Body of pancreas (tissue), 4 donors: ENCODE data around the gene FXYD3. TPM values are rescaled to one million over a fixed set of nuclear protein-coding genes. Genes with fewer than 3 reads are reported as not detected.

Source experiments
- ATAC-seq: fragments of 150-250 bp; one replicate; pipeline ENCODE4 v1.9.1; 2016
- DNase-seq, 4 donors: peaks; one replicate each; pipeline ENCODE4 v3.0.0-alpha.2; 2019
- H3K27ac ChIP-seq, 4 donors: fragments of 200-600 bp; sonication (generic); 1 replicate in 3 of 4; 2 replicates in 1 of 4; pipeline versions ENCODE4 v1.5.1 to v1.6.1; 2016 to 2019; ENCODE audit warnings: mild to moderate bottlenecking in 1 of 4, mixed read lengths in 1 of 4, moderate library complexity in 1 of 4
- H3K27me3 ChIP-seq, 2 donors: fragments of 200-600 bp; sonication (generic); one replicate each; pipeline ENCODE4 v1.6.0; 2016; ENCODE audit warnings: mild to moderate bottlenecking in 1 of 2
- H3K36me3 ChIP-seq, 2 donors: fragments of 200-600 bp; sonication (generic); replicated peaks in 1 of 2; 2 replicates each; pipeline ENCODE4 v1.5.1; 2016; ENCODE audit warnings: low read depth in 2 of 2; ENCODE audit not compliant: insufficient read depth in 1 of 2
- H3K4me1 ChIP-seq: fragments of 200-600 bp; sonication (generic); one replicate; pipeline ENCODE4 v1.6.0; 2016
- H3K4me3 ChIP-seq, 2 donors: fragments of 200-600 bp; sonication (generic); 1 replicate in 1 of 2; 2 replicates in 1 of 2; pipeline ENCODE4 v1.5.1; 2016 to 2019
- H3K9me3 ChIP-seq, 3 donors: fragments of 200-600 bp; sonication (generic); 1 replicate in 2 of 3; 2 replicates in 1 of 3; pipeline ENCODE4 v1.5.1; 2016
- CTCF ChIP-seq, 7 experiments: fragments of 450-650 bp in 4 of 7; fragments of 200-600 bp in 3 of 7; sonication (generic) in 3 of 7; IDR thresholded peaks; one replicate each; pipeline ENCODE4 v1.5.1; 2016 to 2019; ENCODE audit warnings: antibody characterized with exemption in 7 of 7
- POLR2A ChIP-seq, 3 donors: fragments of 450-650 bp; IDR thresholded peaks; one replicate each; pipeline ENCODE4 v1.6.1; 2016; ENCODE audit warnings: antibody characterized with exemption in 3 of 3, mild to moderate bottlenecking in 2 of 3
- WGBS, 2 donors: methylation state at CpG; one replicate each; pipeline ENCODE4 v1.1.5; 2017; 5-methylcytosine and 5-hydroxymethylcytosine counted together
- intact Hi-C: fragments of 100-400 bp; cut with DNase I; formaldehyde crosslinking; loops from one replicate; pipeline ENCODE4 v1.15.1; 2023
- total RNA-seq, 2 donors: library from RNA; depleted of rRNA; stranded (reverse); fragments of >200 nt; gene quantifications; one replicate each; pipeline ENCODE4 v1.1.0, GENCODE V29; 2016

Gene FXYD3
- total RNA-seq, 2 donors from 2014 or later = 13.5 to 51.6 TPM

GRCh38 chr19:35114353-35115176 is 1.1 kb upstream of the FXYD3 start:
- H3K4me1 ChIP-seq = peaks cover 31% of the 10 kb centered on the region
- H3K9me3 ChIP-seq = no peaks in the 10 kb centered on the region
- intact Hi-C loops = no loop called here
- H3K36me3 ChIP-seq = no peaks in the 10 kb centered on the region
- TF ChIP-seq CTCF (IDR thresholded peaks at IDR 0.05) (peak; percentile 82 to 96 (median 87)), POLR2A (IDR thresholded peaks at IDR 0.05) (no peak)
- DNase-seq (peak; percentile 52 to 80 (median 74)), ATAC-seq (peak; percentile 73)
- no peaks in the 10 kb centered on the region for H3K27me3 ChIP-seq
- 5 to 7% methylated on average over 18 to 23 of the region's 23 CpGs for WGBS, 2 donors
- H3K4me3 ChIP-seq = no peak overlapping the region
- H3K27ac ChIP-seq = peak overlapping the region; percentile 6 to 68 (median 27)

GRCh38 chr19:35116072-35116801 is 614 bp downstream of the FXYD3 start:
- no peaks in the 10 kb centered on the region for H3K9me3 ChIP-seq
- ATAC-seq (peak; percentile 59), DNase-seq (peak; percentile 63 to 82 (median 68))
- TF ChIP-seq POLR2A (IDR thresholded peaks at IDR 0.05) = peak; percentile 31 to 60 (median 47)
- no peak for TF ChIP-seq CTCF (IDR thresholded peaks at IDR 0.05)
- intact Hi-C loops = no loop called here
- WGBS, 2 donors = 41% methylated on average over 10 to 13 of the region's 13 CpGs
- H3K4me3 ChIP-seq = peak overlapping the region in 1 of 2 donors; percentile 11
- no peaks in the 10 kb centered on the region for H3K36me3 ChIP-seq
- H3K4me1 ChIP-seq = peaks cover 31% of the 10 kb centered on the region
- no peaks in the 10 kb centered on the region for H3K27me3 ChIP-seq
- peak overlapping the region; percentile 6 to 68 (median 36) for H3K27ac ChIP-seq

GRCh38 chr19:35117116-35117515 is 1.5 kb downstream of the FXYD3 start:
- no peak for TF ChIP-seq POLR2A (IDR thresholded peaks at IDR 0.05)
- no peak for TF ChIP-seq CTCF (IDR thresholded peaks at IDR 0.05)
- no peaks in the 10 kb centered on the region for H3K27me3 ChIP-seq
- ATAC-seq = no peak
- H3K9me3 ChIP-seq = no peaks in the 10 kb centered on the region
- peak overlapping the region in 2 of 4 donors; percentile 37 to 68 for H3K27ac ChIP-seq
- DNase-seq = no peak
- peaks cover 31% of the 10 kb centered on the region for H3K4me1 ChIP-seq
- H3K36me3 ChIP-seq = no peaks in the 10 kb centered on the region
- WGBS, 2 donors = 63 to 73% methylated on average over 4 to 8 of the region's 8 CpGs
- no peak overlapping the region for H3K4me3 ChIP-seq
- intact Hi-C loops = no loop called here

GRCh38 chr19:35117799-35118198 is 2.2 kb downstream of the FXYD3 start:
- no peaks in the 10 kb centered on the region for H3K9me3 ChIP-seq
- H3K4me1 ChIP-seq = peaks cover 31% of the 10 kb centered on the region
- DNase-seq = peak in 1 of 4 donors; percentile 57
- H3K36me3 ChIP-seq = no peaks in the 10 kb centered on the region
- intact Hi-C loops = no loop called here
- H3K27me3 ChIP-seq = no peaks in the 10 kb centered on the region
- H3K27ac ChIP-seq = no peak overlapping the region
- H3K4me3 ChIP-seq = no peak overlapping the region
- TF ChIP-seq POLR2A (IDR thresholded peaks at IDR 0.05) = no peak
- TF ChIP-seq CTCF (IDR thresholded peaks at IDR 0.05) = no peak
- 72 to 73% methylated on average over 11 of the region's 11 CpGs for WGBS, 2 donors
- no peak for ATAC-seq
